Activated B cell treated with CpG ODN at 0.5 μM for 24 hours (primary cell): Measurements from ENCODE around the gene OTUD5. TPM values are rescaled to one million over a fixed set of nuclear protein-coding genes. Genes with fewer than 3 reads are reported as not detected.

ENCODE experiments used
- ATAC-seq: fragments of 200-7000 bp; cut with Tn5 transposase; one replicate; pipeline ENCODE4 v1.10.0; 2021; ENCODE audit warnings: low read depth, mild to moderate bottlenecking, moderate library complexity
- CTCF ChIA-PET: fragments of 350-600 bp; sonication (Branson Sonifier 250); formaldehyde crosslinking; loops from one replicate; lab custom pipeline; 2021; ENCODE audit warnings: antibody characterized with exemption; lab: Charles Lee
- POLR2A ChIA-PET: fragments of 350-600 bp; sonication (Branson Sonifier 250); formaldehyde crosslinking; loops from one replicate; lab custom pipeline; 2021; ENCODE audit warnings: antibody characterized with exemption; lab: Charles Lee
- DNase-seq: peaks from one replicate; pipeline ENCODE4 v3.0.0; 2022
- H3K27ac Mint-ChIP-seq: one replicate; pipeline ENCODE4 v1.8.0; 2020; ENCODE audit warnings: mixed read lengths
- H3K27me3 Mint-ChIP-seq: one replicate; pipeline ENCODE4 v1.8.0; 2021; ENCODE audit warnings: mixed read lengths
- H3K36me3 Mint-ChIP-seq: one replicate; pipeline ENCODE4 v1.8.0; 2021; ENCODE audit warnings: low read depth, mixed read lengths
- H3K4me1 Mint-ChIP-seq: one replicate; pipeline ENCODE4 v1.8.0; 2021; ENCODE audit warnings: mixed read lengths
- H3K4me3 Mint-ChIP-seq: one replicate; pipeline ENCODE4 v1.8.0; 2020; ENCODE audit warnings: mild to moderate bottlenecking, mixed read lengths
- H3K9me3 Mint-ChIP-seq: one replicate; pipeline ENCODE4 v1.8.0; 2020; ENCODE audit warnings: mixed read lengths
- intact Hi-C: fragments of 100-400 bp; cut with micrococcal nuclease; formaldehyde crosslinking; loops from one replicate; pipeline ENCODE4 v1.15.1; 2024
- total RNA-seq: library from RNA; stranded (reverse); gene quantifications from 2 replicates; pipeline ENCODE4 v1.2.3, GENCODE V29; 2022
- TF ChIP-seq, protein P1 (sequence below): fragments of 200-600 bp; IDR thresholded peaks from one replicate; pipeline ENCODE4 v1.8.0; 2022; ENCODE audit warnings: antibody characterized with exemption, mild to moderate bottlenecking

Gene OTUD5
- total RNA-seq, 1 donor from 2014 or later, result 78.1 TPM

DNA sequence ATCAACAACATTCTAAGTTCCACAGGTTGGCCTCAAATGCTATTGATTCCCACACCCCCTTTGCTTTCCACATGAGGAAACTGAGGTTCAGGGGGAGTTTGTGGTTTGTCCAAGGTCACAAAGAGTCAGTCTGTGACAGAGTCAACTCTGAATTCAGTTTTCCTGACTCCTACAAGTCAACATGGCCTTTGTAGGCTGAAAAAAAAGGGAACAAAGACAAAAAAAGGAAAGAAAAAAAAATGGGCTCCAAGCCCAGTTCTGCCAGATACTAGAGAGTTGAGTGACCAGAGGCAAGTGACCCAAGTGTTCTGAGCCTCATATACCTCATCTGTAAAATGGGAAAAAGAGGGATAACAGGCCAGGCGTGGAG, 22.1 kb downstream of the OTUD5 start:
- Mint-ChIP-seq H3K27ac (peak overlapping the region; percentile 88), H3K4me1 (peaks cover 75% of the 10 kb centered on the region), H3K4me3 (peak overlapping the region; percentile 57), H3K36me3 (peaks cover 38% of the 10 kb centered on the region), H3K9me3 (no peaks in the 10 kb centered on the region), H3K27me3 (no peaks in the 10 kb centered on the region)
- ATAC-seq, result no peak
- CTCF ChIA-PET, result no interaction called here
- TF ChIP-seq, protein P1, sequence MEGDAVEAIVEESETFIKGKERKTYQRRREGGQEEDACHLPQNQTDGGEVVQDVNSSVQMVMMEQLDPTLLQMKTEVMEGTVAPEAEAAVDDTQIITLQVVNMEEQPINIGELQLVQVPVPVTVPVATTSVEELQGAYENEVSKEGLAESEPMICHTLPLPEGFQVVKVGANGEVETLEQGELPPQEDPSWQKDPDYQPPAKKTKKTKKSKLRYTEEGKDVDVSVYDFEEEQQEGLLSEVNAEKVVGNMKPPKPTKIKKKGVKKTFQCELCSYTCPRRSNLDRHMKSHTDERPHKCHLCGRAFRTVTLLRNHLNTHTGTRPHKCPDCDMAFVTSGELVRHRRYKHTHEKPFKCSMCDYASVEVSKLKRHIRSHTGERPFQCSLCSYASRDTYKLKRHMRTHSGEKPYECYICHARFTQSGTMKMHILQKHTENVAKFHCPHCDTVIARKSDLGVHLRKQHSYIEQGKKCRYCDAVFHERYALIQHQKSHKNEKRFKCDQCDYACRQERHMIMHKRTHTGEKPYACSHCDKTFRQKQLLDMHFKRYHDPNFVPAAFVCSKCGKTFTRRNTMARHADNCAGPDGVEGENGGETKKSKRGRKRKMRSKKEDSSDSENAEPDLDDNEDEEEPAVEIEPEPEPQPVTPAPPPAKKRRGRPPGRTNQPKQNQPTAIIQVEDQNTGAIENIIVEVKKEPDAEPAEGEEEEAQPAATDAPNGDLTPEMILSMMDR, result no peak
- intact Hi-C loops, result loop anchor here (10.0 kb wide), 1 partner anchor 360 kb away; the partner anchor contains the start of gene RBM3
- DNase-seq, result no peak
- POLR2A ChIA-PET, result interaction anchor here (0.5 to 17.9 kb wide), 2 partner anchors 21 to 52 kb away, joined by 4 to 718 read pairs; partner anchors contain the start of genes PIM2 and SLC35A2

DNA sequence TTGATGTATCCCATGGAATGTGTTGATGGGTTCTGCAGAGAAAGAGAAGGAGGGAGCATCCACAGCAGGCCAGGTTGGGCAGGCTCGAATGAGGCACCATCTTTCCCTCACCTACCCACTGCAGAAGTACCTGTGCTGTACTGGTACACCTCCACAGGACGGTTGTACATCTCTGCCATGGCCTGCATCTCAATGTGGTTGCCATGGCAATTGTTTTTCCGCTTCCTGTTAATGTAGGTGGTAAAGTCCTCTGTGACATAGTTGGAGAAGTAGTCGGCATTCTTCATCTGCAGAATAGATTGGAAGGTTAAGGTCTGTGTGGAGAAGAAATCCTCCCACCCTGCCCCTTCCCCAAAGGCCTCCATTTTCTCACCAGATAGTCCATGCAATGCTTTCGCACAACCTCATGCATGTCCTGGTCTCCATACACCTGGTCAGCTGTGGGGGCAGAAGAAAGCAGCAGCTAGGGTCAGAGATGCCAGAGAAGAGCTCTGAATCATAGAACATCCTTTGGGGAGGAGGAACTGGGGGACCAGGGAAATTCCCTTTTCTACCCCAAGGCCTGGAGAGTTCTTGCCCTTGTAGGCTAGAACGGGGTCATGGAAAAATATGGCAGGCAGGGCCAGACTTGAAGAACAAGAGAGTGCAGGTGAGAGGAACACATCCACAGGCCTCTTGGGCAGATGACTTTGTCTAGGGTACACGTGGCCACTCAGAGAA, 22.7 kb downstream of the OTUD5 start:
- no peaks in the 10 kb centered on the region for H3K9me3 Mint-ChIP-seq
- TF ChIP-seq, protein P1, result no peak
- ATAC-seq (no peak), DNase-seq (no peak)
- intact Hi-C loops, result loop anchor here (10.0 kb wide), 1 partner anchor 360 kb away; the partner anchor contains the start of gene RBM3
- peaks cover 39% of the 10 kb centered on the region for H3K36me3 Mint-ChIP-seq
- H3K27me3 Mint-ChIP-seq, result no peaks in the 10 kb centered on the region
- peak overlapping the region; percentile 88 for H3K27ac Mint-ChIP-seq
- peaks cover 72% of the 10 kb centered on the region for H3K4me1 Mint-ChIP-seq
- ChIA-PET POLR2A (interaction anchor here (0.5 to 17.9 kb wide), 2 partner anchors 20 to 52 kb away, joined by 4 to 718 read pairs; partner anchors contain the start of genes PIM2 and SLC35A2), CTCF (no interaction called here)
- H3K4me3 Mint-ChIP-seq, result peak overlapping the region; percentile 57

DNA sequence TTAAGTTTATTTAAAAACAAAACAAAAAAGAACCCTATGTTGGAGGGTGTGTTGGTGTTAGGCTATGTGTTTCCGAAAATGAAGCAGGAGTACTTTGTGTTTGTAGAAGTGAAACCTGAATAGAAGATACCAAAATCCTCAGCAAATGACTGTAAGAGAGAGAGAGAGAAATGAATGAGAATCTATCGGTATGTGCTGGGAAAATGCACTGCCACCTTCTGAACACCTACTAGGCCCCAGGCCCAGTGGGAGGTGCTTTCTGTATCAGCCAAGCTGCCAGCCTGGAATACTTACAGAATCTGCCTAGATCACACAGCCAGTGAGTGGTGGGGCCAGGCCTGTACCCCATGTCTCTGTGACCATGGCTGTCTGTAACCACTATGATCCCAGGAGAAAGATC, 23.6 kb downstream of the OTUD5 start:
- DNase-seq (no peak), ATAC-seq (no peak)
- ChIA-PET CTCF (no interaction called here), POLR2A (interaction anchor here (17.9 kb wide), 1 partner anchor 19 kb away, joined by 718 read pairs; the partner anchor contains the start of genes PIM2 and SLC35A2)
- H3K27me3 Mint-ChIP-seq, result no peaks in the 10 kb centered on the region
- H3K27ac Mint-ChIP-seq, result peak overlapping the region; percentile 88
- no peaks in the 10 kb centered on the region for H3K9me3 Mint-ChIP-seq
- TF ChIP-seq, protein P1, result no peak
- H3K4me3 Mint-ChIP-seq, result peak overlapping the region; percentile 60
- H3K4me1 Mint-ChIP-seq, result peaks cover 65% of the 10 kb centered on the region
- intact Hi-C loops, result loop anchor here (10.0 kb wide), 1 partner anchor 359 kb away; the partner anchor contains the start of gene RBM3
- peaks cover 39% of the 10 kb centered on the region for H3K36me3 Mint-ChIP-seq

DNA sequence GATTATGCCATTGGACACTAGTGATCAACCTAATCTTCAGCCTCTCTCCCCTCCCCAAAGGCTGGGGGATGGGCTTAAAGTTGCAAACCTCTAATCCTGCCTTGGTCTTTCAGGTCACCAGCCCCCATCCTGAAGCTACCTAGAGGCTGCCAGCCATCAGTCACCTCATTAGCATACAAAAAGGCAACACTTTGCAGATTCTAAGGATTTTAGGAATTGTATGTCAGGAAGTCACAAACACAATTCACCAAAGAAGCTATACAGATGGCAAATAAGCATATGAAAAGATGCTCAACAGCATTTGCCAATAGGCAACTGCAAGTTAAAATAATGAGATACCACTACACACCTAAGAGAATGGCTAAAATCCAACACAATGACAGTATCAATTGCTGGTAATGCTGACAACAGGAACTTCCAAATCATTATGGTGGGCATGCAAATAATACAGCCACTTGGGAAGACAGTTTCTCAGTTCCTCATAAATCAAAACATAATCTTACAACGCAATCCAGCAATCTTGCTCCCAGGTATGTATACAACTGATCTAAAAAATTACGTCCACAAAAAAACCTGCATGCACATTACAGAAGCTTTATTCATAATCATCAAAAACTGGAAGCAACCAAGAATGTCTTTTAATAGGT, 29.5 kb downstream of the OTUD5 start:
- POLR2A ChIA-PET, result interaction anchor here (0.6 to 6.9 kb wide), 4 partner anchors 9 to 1075 kb away, joined by 4 to 93 read pairs (median 9); partner anchors contain the start of gene PIM2
- CTCF ChIA-PET, result interaction anchor here (0.9 to 1.6 kb wide), 3 partner anchors 9 to 11 kb away, joined by 3 to 5 read pairs (median 4); no protein-coding TSS in a partner anchor
- TF ChIP-seq, protein P1, result no peak
- ATAC-seq (peak; percentile 45), DNase-seq (no peak)
- H3K36me3 Mint-ChIP-seq, result peaks cover 46% of the 10 kb centered on the region
- intact Hi-C loops, result loop anchor here (1.0 kb wide), 2 partner anchors 9 kb away; partner anchors contain the start of gene PIM2
- no peaks in the 10 kb centered on the region for H3K9me3 Mint-ChIP-seq
- H3K4me1 Mint-ChIP-seq, result peaks cover 43% of the 10 kb centered on the region
- no peaks in the 10 kb centered on the region for H3K27me3 Mint-ChIP-seq
- H3K27ac Mint-ChIP-seq, result peak overlapping the region; percentile 63
- H3K4me3 Mint-ChIP-seq, result peak overlapping the region; percentile 65
